Measurements from ENCODE around the gene IFITM5. TPM values are rescaled to one million over a fixed set of nuclear protein-coding genes. Genes with fewer than 3 reads are reported as not detected.

The IFITM5 gene
- total and polyA plus RNA-seq, 8 donors: 0.18 to 0.91 (median 0.57) TPM; not detected in 4

DNA sequence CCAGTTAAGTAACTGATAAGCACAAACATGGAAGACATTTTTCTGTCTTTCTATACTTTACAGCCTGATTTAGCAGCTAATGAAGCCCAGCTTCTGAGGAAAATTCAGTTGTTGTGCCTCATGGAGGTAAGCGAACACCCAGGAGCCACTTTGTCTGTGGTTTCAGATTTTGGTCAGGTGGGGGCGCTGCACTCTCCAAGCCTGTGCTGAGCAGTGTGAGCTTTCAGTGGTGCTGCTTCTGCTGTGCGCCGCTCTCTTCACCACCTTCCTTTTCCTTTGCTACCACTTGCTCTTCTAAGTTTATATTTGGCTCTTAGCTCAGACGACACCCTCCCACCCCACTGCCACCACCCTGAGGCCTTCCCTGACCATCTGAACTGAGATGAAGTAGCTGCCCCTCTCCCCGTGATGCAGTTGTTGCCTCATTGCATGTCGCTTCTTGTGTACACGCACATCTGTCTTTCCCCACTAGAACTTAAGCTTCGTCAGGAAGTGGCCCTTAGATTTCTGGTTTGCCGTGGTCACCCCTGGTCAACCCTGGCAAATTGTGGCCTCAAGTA, 48.5 kb downstream of the IFITM5 start:
- no peak overlapping the region for H3K27ac ChIP-seq
- no peaks in the 10 kb centered on the region for H3K27me3 ChIP-seq
- H3K4me1 ChIP-seq: no peaks in the 10 kb centered on the region
- no peak overlapping the region for H3K4me3 ChIP-seq
- TF ChIP-seq, protein P1, sequence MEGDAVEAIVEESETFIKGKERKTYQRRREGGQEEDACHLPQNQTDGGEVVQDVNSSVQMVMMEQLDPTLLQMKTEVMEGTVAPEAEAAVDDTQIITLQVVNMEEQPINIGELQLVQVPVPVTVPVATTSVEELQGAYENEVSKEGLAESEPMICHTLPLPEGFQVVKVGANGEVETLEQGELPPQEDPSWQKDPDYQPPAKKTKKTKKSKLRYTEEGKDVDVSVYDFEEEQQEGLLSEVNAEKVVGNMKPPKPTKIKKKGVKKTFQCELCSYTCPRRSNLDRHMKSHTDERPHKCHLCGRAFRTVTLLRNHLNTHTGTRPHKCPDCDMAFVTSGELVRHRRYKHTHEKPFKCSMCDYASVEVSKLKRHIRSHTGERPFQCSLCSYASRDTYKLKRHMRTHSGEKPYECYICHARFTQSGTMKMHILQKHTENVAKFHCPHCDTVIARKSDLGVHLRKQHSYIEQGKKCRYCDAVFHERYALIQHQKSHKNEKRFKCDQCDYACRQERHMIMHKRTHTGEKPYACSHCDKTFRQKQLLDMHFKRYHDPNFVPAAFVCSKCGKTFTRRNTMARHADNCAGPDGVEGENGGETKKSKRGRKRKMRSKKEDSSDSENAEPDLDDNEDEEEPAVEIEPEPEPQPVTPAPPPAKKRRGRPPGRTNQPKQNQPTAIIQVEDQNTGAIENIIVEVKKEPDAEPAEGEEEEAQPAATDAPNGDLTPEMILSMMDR (IDR thresholded peaks at IDR 0.05): peak; percentile 33 to 68
- no peaks in the 10 kb centered on the region for H3K9me3 ChIP-seq
- ATAC-seq: peak; percentile 89
- H3K36me3 ChIP-seq: peaks cover 0 to 81% of the 10 kb centered on the region in 2 donors
- intact Hi-C loops (cut with DNase I): no loop called here
- DNase-seq: peak in 1 of 4 donors; percentile 48

DNA sequence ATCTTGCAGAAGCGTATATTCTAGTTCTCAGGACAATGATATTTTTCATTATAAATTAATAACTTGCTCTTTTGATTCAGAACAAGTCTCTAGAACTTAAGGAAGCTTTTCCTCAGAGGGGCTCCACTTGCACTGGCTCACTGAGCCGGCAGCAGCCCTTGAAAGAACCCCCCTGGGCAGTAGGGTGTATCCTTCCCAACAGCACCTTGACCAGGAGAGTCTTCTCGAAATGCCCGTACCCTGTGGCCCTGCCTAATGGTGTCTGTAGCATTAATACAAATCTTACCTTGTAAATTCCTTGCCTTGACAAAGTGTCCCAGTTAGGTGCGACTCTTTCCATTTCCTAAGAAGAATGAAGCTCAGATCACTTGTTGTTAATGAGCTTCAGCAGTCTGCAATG, 49.1 kb downstream of the IFITM5 start:
- no peak overlapping the region for H3K27ac ChIP-seq
- intact Hi-C loops (cut with DNase I): no loop called here

DNA sequence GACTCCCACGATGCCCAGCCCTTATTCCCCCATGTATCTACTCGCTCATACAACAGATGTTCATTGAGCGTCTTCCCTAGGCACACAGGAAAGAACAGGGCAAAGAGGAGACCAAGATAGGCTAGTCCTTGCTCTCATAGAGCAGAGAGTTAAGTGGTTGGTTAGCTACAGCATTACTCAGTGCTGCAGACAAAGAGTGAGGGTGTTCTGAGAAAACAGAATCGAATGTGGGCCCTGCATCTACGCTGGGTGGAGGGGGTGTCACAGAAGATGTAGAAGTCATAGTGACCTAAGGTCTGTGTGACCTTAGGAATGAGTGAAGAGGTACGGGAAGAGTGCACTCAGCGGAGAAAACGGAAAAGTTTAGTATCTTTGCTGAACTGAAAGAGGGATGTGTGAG, 50.3 kb downstream of the IFITM5 start:
- H3K9me3 ChIP-seq: no peaks in the 10 kb centered on the region
- ATAC-seq (no peak), DNase-seq (no peak)
- peaks cover 0 to 96% of the 10 kb centered on the region in 2 donors for H3K36me3 ChIP-seq
- intact Hi-C loops (cut with DNase I): no loop called here
- no peaks in the 10 kb centered on the region for H3K27me3 ChIP-seq
- TF ChIP-seq, protein P1 (IDR thresholded peaks at IDR 0.05): no peak
- no peak overlapping the region for H3K27ac ChIP-seq
- H3K4me3 ChIP-seq: no peak overlapping the region
- H3K4me1 ChIP-seq: no peaks in the 10 kb centered on the region

More for the DNA sequence above, 49.1 kb downstream of the IFITM5 start:
- DNase-seq (no peak), ATAC-seq (no peak)
- Histone ChIP-seq H3K4me1 (no peaks in the 10 kb centered on the region), H3K9me3 (no peaks in the 10 kb centered on the region), H3K27me3 (no peaks in the 10 kb centered on the region), H3K36me3 (peaks cover 0 to 84% of the 10 kb centered on the region in 2 donors), H3K4me3 (no peak overlapping the region)
- TF ChIP-seq, protein P1 (IDR thresholded peaks at IDR 0.05): no peak

Other genes with a start within 250 kb of the IFITM5 start
- not detected for gene SCGB1C1, start 106.4 kb downstream of the IFITM5 start, total RNA-seq
- not detected for gene SCGB1C1, start 106.4 kb downstream of the IFITM5 start, polyA plus RNA-seq (ENCODE audit: insufficient read length in 6 of 6)
- gene BET1L, start 92.1 kb downstream of the IFITM5 start, total RNA-seq: 10 to 100 TPM; 46.0 to 53.6 TPM
- 10 to 100 TPM; 36.1 to 50.7 (median 40.5) TPM for gene BET1L, start 92.1 kb downstream of the IFITM5 start, polyA plus RNA-seq (ENCODE audit: insufficient read length in 6 of 6)
- 100 to 1,000 TPM; 100 to 117 TPM for gene RIC8A, start 91.8 kb downstream of the IFITM5 start, total RNA-seq
- 10 to 100 TPM; 74.4 to 85.1 (median 76.6) TPM for gene RIC8A, start 91.8 kb downstream of the IFITM5 start, polyA plus RNA-seq (ENCODE audit: insufficient read length in 6 of 6)
- 10 to 100 TPM; 13.5 to 15.1 TPM for gene SIRT3, start 63.2 kb downstream of the IFITM5 start, total RNA-seq
- 10 to 100 TPM; 28.6 to 36.6 (median 29.8) TPM for gene SIRT3, start 63.2 kb downstream of the IFITM5 start, polyA plus RNA-seq (ENCODE audit: insufficient read length in 6 of 6)
- gene PSMD13, start 62.5 kb downstream of the IFITM5 start, total RNA-seq: 100 to 1,000 TPM in 1 of 2 donors, 10 to 100 TPM in 1; 78.0 to 131 TPM
- 100 to 1,000 TPM; 132 to 157 (median 151) TPM for gene PSMD13, start 62.5 kb downstream of the IFITM5 start, polyA plus RNA-seq (ENCODE audit: insufficient read length in 6 of 6)
- gene NLRP6, start 21.1 kb downstream of the IFITM5 start, total RNA-seq: 1 to 10 TPM in 1 of 2 donors, under 1 TPM in 1; 0.26 to 1.5 TPM
- under 1 TPM in 2 of 6 donors, not detected in 4; 0.06 to 0.08 TPM for gene NLRP6, start 21.1 kb downstream of the IFITM5 start, polyA plus RNA-seq (ENCODE audit: insufficient read length in 6 of 6)
- gene PGGHG, start 10.4 kb downstream of the IFITM5 start, total RNA-seq: 10 to 100 TPM; 47.7 to 75.3 TPM
- gene PGGHG, start 10.4 kb downstream of the IFITM5 start, polyA plus RNA-seq (ENCODE audit: insufficient read length in 6 of 6): 10 to 100 TPM; 14.2 to 22.9 (median 19.5) TPM
- 100 to 1,000 TPM; 398 to 886 TPM for gene IFITM2, start 8.3 kb upstream of the IFITM5 start, total RNA-seq
- gene IFITM2, start 8.3 kb upstream of the IFITM5 start, polyA plus RNA-seq (ENCODE audit: insufficient read length in 6 of 6): 100 to 1,000 TPM; 106 to 184 (median 152) TPM
- gene IFITM1, start 14.5 kb upstream of the IFITM5 start, total RNA-seq: 100 to 1,000 TPM in 1 of 2 donors, 10 to 100 TPM in 1; 98.7 to 149 TPM
- gene IFITM1, start 14.5 kb upstream of the IFITM5 start, polyA plus RNA-seq (ENCODE audit: insufficient read length in 6 of 6): 10 to 100 TPM in 5 of 6 donors, 1 to 10 TPM in 1; 6.3 to 20.1 (median 13.7) TPM
- 1,000 to 10,000 TPM in 1 of 2 donors, 100 to 1,000 TPM in 1; 724 to 1,115 TPM for gene IFITM3, start 21.3 kb upstream of the IFITM5 start, total RNA-seq
- 100 to 1,000 TPM; 269 to 498 (median 350) TPM for gene IFITM3, start 21.3 kb upstream of the IFITM5 start, polyA plus RNA-seq (ENCODE audit: insufficient read length in 6 of 6)
- 1 to 10 TPM; 1.4 to 2.3 TPM for gene B4GALNT4, start 70.0 kb upstream of the IFITM5 start, total RNA-seq
- 10 to 100 TPM; 47.9 to 78.7 (median 59.0) TPM for gene B4GALNT4, start 70.0 kb upstream of the IFITM5 start, polyA plus RNA-seq (ENCODE audit: insufficient read length in 6 of 6)
- 10 to 100 TPM; 43.3 to 48.6 TPM for gene PKP3, start 94.7 kb upstream of the IFITM5 start, total RNA-seq
- 10 to 100 TPM; 11.0 to 15.5 (median 12.6) TPM for gene PKP3, start 94.7 kb upstream of the IFITM5 start, polyA plus RNA-seq (ENCODE audit: insufficient read length in 6 of 6)
- gene SIGIRR, start 115.5 kb upstream of the IFITM5 start, total RNA-seq: 10 to 100 TPM; 59.0 to 74.8 TPM
- gene SIGIRR, start 115.5 kb upstream of the IFITM5 start, polyA plus RNA-seq (ENCODE audit: insufficient read length in 6 of 6): 10 to 100 TPM; 24.2 to 43.7 (median 30.3) TPM
- gene ANO9, start 142.5 kb upstream of the IFITM5 start, total RNA-seq: 10 to 100 TPM; 20.2 to 28.0 TPM
- gene ANO9, start 142.5 kb upstream of the IFITM5 start, polyA plus RNA-seq (ENCODE audit: insufficient read length in 6 of 6): 1 to 10 TPM; 4.0 to 9.5 (median 7.3) TPM
- gene PTDSS2, start 150.8 kb upstream of the IFITM5 start, total RNA-seq: 10 to 100 TPM; 25.6 to 27.9 TPM
- gene PTDSS2, start 150.8 kb upstream of the IFITM5 start, polyA plus RNA-seq (ENCODE audit: insufficient read length in 6 of 6): 10 to 100 TPM; 21.5 to 30.3 (median 24.8) TPM
- gene RNH1, start 207.7 kb upstream of the IFITM5 start, total RNA-seq: 100 to 1,000 TPM; 185 to 243 TPM
- gene RNH1, start 207.7 kb upstream of the IFITM5 start, polyA plus RNA-seq (ENCODE audit: insufficient read length in 6 of 6): 100 to 1,000 TPM in 1 of 6 donors, 10 to 100 TPM in 5; 69.3 to 112 (median 88.3) TPM
- gene HRAS, start 236.1 kb upstream of the IFITM5 start, total RNA-seq: 10 to 100 TPM; 43.2 to 52.4 TPM
- 10 to 100 TPM; 32.4 to 40.6 (median 37.1) TPM for gene HRAS, start 236.1 kb upstream of the IFITM5 start, polyA plus RNA-seq (ENCODE audit: insufficient read length in 6 of 6)
- 1 to 10 TPM; 1.8 to 3.1 TPM for gene LRRC56, start 238.0 kb upstream of the IFITM5 start, total RNA-seq
- gene LRRC56, start 238.0 kb upstream of the IFITM5 start, polyA plus RNA-seq (ENCODE audit: insufficient read length in 6 of 6): 1 to 10 TPM; 2.1 to 4.7 (median 2.9) TPM

Measured in left lung (tissue), 10 donors.